ENCODE results near the gene HTRA2.
A peak's percentile ranks its signal among the peaks of the same experiment; 100 is the strongest.

GRCh38 chr2:74544634-74545033 is 14.9 kb downstream of the HTRA2 start:
- TF ChIP-seq EZH2 (IDR thresholded peaks at IDR 0.05; ENCODE audit: low read length), result no peak
- TF ChIP-seq CTCF (optimal IDR thresholded peaks at IDR 0.05 in 1 of 3, IDR thresholded peaks at IDR 0.05 in 1 of 3, conservative IDR thresholded peaks at IDR 0.05 in 1 of 3; ENCODE audit: extremely low read depth in 1 of 3, insufficient read depth in 2 of 3, low read length in 3 of 3), result peak; percentile 36 to 47 (median 40)

All from keratinocyte (primary cell).